ENCODE data around the gene VSTM2L. TPM values are rescaled to one million over a fixed set of nuclear protein-coding genes. Genes with fewer than 3 reads are reported as not detected.

Gene VSTM2L
- total and polyA plus RNA-seq, 2 donors (not counting 3 experiments of a cell fraction or from before 2014, with no cell fraction given): 0.18 TPM; not detected in 1

- no peaks in the 10 kb centered on the region for H4K20me1 ChIP-seq (replicated peaks; ENCODE audit: control insufficient read depth, extremely low read depth, insufficient read depth, low read length)
- no peak for TF ChIP-seq GATA2 (IDR thresholded peaks at IDR 0.05; ENCODE audit: insufficient read depth, insufficient read length, low read depth, low read length)
- no peak overlapping the region for H3K4me2 ChIP-seq (ENCODE audit: insufficient read depth, low read length)
- FAIRE-seq (no peak), DNase-seq (ENCODE audit: low read depth, low spot score) (no peak)
- no peak overlapping the region for H3K4me3 ChIP-seq (replicated peaks in 1 of 3; ENCODE audit: insufficient read depth in 1 of 3, low read depth in 1 of 3, low read length in 3 of 3)
- H3K79me2 ChIP-seq (ENCODE audit: control insufficient read depth, insufficient read depth, low read length): no peaks in the 10 kb centered on the region
- H3K4me1 ChIP-seq (ENCODE audit: control insufficient read depth, extremely low read depth, insufficient read depth, low read length): no peaks in the 10 kb centered on the region
- ChIA-PET POLR2A (interaction anchor here (0.7 kb wide), 1 partner anchor 581 kb away, joined by 5 read pairs; no protein-coding TSS in a partner anchor), CTCF (interaction anchor here (1.1 to 1.9 kb wide), 4 partner anchors 9 to 310 kb away, joined by 3 to 5 read pairs (median 5); partner anchors contain the start of gene VSTM2L)
- no peak overlapping the region for H3K27ac ChIP-seq (ENCODE audit: insufficient read depth, low read depth, low read length)
- BruUV-seq (replicated peaks): no TSS peak
- H2AFZ ChIP-seq (ENCODE audit: low read depth, low read length): no peak overlapping the region
- intact Hi-C loops (cut with micrococcal nuclease): no loop called here
- H3K9me3 ChIP-seq (replicated peaks; ENCODE audit: control insufficient read depth, insufficient read depth, low read length): no peaks in the 10 kb centered on the region
- no peaks in the 10 kb centered on the region for H3K9me1 ChIP-seq (replicated peaks; ENCODE audit: control insufficient read depth, extremely low read depth, insufficient read depth, low read length)
- H3K36me3 ChIP-seq (ENCODE audit: control insufficient read depth in 2 of 2, extremely low read depth in 1 of 2, insufficient read depth in 2 of 2, low read length in 2 of 2): no peaks in the 10 kb centered on the region
- no peak overlapping the region for H3K9ac ChIP-seq (replicated peaks; ENCODE audit: extremely low read depth, insufficient read depth, low read length)
- dilution Hi-C loops (cut with MboI; ENCODE audit: extremely low pct_ligation_motif_present, low sequenced_read_pairs): no loop called here
- H3K27me3 ChIP-seq (ENCODE audit: control insufficient read depth in 2 of 2, insufficient read depth in 2 of 2, low read length in 2 of 2): peaks cover 47 to 50% of the 10 kb centered on the region in 2 experiments
Measured at GRCh38 chr20:37911261-37911660, 8.3 kb downstream of the VSTM2L start.

- H4K20me1 ChIP-seq (replicated peaks; ENCODE audit: control insufficient read depth, extremely low read depth, insufficient read depth, low read length): no peaks in the 10 kb centered on the region
- DNase-seq (ENCODE audit: low read depth, low spot score) (no peak), FAIRE-seq (no peak)
- ChIA-PET POLR2A (no interaction called here), CTCF (interaction anchor here (1.1 to 1.9 kb wide), 4 partner anchors 10 to 309 kb away, joined by 3 to 5 read pairs (median 5); partner anchors contain the start of gene VSTM2L)
- H3K4me1 ChIP-seq (ENCODE audit: control insufficient read depth, extremely low read depth, insufficient read depth, low read length): no peaks in the 10 kb centered on the region
- H3K9me3 ChIP-seq (replicated peaks; ENCODE audit: control insufficient read depth, insufficient read depth, low read length): no peaks in the 10 kb centered on the region
- no peak overlapping the region for H3K9ac ChIP-seq (replicated peaks; ENCODE audit: extremely low read depth, insufficient read depth, low read length)
- peaks cover 50 to 53% of the 10 kb centered on the region in 2 experiments for H3K27me3 ChIP-seq (ENCODE audit: control insufficient read depth in 2 of 2, insufficient read depth in 2 of 2, low read length in 2 of 2)
- H3K79me2 ChIP-seq (ENCODE audit: control insufficient read depth, insufficient read depth, low read length): no peaks in the 10 kb centered on the region
- intact Hi-C loops (cut with micrococcal nuclease) (no loop called here), dilution Hi-C loops (cut with MboI; ENCODE audit: extremely low pct_ligation_motif_present, low sequenced_read_pairs) (no loop called here)
- BruUV-seq (replicated peaks): no TSS peak
- no peaks in the 10 kb centered on the region for H3K36me3 ChIP-seq (ENCODE audit: control insufficient read depth in 2 of 2, extremely low read depth in 1 of 2, insufficient read depth in 2 of 2, low read length in 2 of 2)
- H2AFZ ChIP-seq (ENCODE audit: low read depth, low read length): no peak overlapping the region
- H3K4me3 ChIP-seq (replicated peaks in 1 of 3; ENCODE audit: insufficient read depth in 1 of 3, low read depth in 1 of 3, low read length in 3 of 3): no peak overlapping the region
- no peaks in the 10 kb centered on the region for H3K9me1 ChIP-seq (replicated peaks; ENCODE audit: control insufficient read depth, extremely low read depth, insufficient read depth, low read length)
- H3K4me2 ChIP-seq (ENCODE audit: insufficient read depth, low read length): no peak overlapping the region
- H3K27ac ChIP-seq (ENCODE audit: insufficient read depth, low read depth, low read length): no peak overlapping the region
- no peak for TF ChIP-seq GATA2 (IDR thresholded peaks at IDR 0.05; ENCODE audit: insufficient read depth, insufficient read length, low read depth, low read length)
- no peak for TF ChIP-seq MAX (IDR thresholded peaks at IDR 0.05; ENCODE audit: insufficient read depth, insufficient read length)
- no peak for TF ChIP-seq EZH2 (IDR thresholded peaks at IDR 0.05; ENCODE audit: borderline replicate concordance, low read depth, low read length, severe bottlenecking)
- TF ChIP-seq JUN (IDR thresholded peaks at IDR 0.05; ENCODE audit: borderline replicate concordance, insufficient read depth, insufficient read length, low read depth): no peak
- no peak for TF ChIP-seq CTCF (IDR thresholded peaks at IDR 0.05; ENCODE audit: extremely low read depth in 1 of 2, insufficient read depth in 1 of 2, low read depth in 1 of 2, low read length in 2 of 2)
- TF ChIP-seq POLR2A (IDR thresholded peaks at IDR 0.05; ENCODE audit: low read depth, low read length): no peak
- TF ChIP-seq FOS (IDR thresholded peaks at IDR 0.05; ENCODE audit: borderline replicate concordance, insufficient read depth, low read length): no peak
- no peak for TF ChIP-seq MYC (IDR thresholded peaks at IDR 0.05; ENCODE audit: low read depth, low read length)
- TF ChIP-seq POLR2AphosphoS5 (IDR thresholded peaks at IDR 0.05; ENCODE audit: insufficient read depth, low read depth, low read length): no peak
Measured at GRCh38 chr20:37911838-37912281, 8.9 kb downstream of the VSTM2L start.
